ENCODE results near the gene TGFB2.

The TGFB2 gene

GRCh38 chr1:218392780-218393179 is 47.6 kb downstream of the TGFB2 start:
- DNase-seq (ENCODE audit: low spot score) = no peak

- no peak for DNase-seq (ENCODE audit: low spot score)
Observed at GRCh38 chr1:218394416-218394815, 49.3 kb downstream of the TGFB2 start.

- no peak for DNase-seq (ENCODE audit: low spot score)
Observed at GRCh38 chr1:218394989-218395388, 49.9 kb downstream of the TGFB2 start.

GRCh38 chr1:218395916-218396315 is 50.8 kb downstream of the TGFB2 start:
- DNase-seq (ENCODE audit: low spot score) = no peak

- no peak for DNase-seq (ENCODE audit: low spot score)
Observed at GRCh38 chr1:218397752-218398339, 52.7 kb downstream of the TGFB2 start.

GRCh38 chr1:218400624-218401023 is 55.5 kb downstream of the TGFB2 start:
- DNase-seq (ENCODE audit: low spot score) = no peak

GRCh38 chr1:218401441-218401997 is 56.4 kb downstream of the TGFB2 start:
- no peak for DNase-seq (ENCODE audit: low spot score)

GRCh38 chr1:218401998-218402785 is 57.1 kb downstream of the TGFB2 start:
- DNase-seq (ENCODE audit: low spot score) = no peak

- no peak for DNase-seq (ENCODE audit: low spot score)
Observed at GRCh38 chr1:218402786-218403120, 57.6 kb downstream of the TGFB2 start.

GRCh38 chr1:218403300-218403699 is 58.2 kb downstream of the TGFB2 start:
- no peak for DNase-seq (ENCODE audit: low spot score)

- no peak for DNase-seq (ENCODE audit: low spot score)
Observed at GRCh38 chr1:218407630-218408029, 62.5 kb downstream of the TGFB2 start.

GRCh38 chr1:218408135-218408534 is 63.0 kb downstream of the TGFB2 start:
- no peak for DNase-seq (ENCODE audit: low spot score)

GRCh38 chr1:218408942-218409341 is 63.8 kb downstream of the TGFB2 start:
- no peak for DNase-seq (ENCODE audit: low spot score)

GRCh38 chr1:218409946-218410510 is 64.9 kb downstream of the TGFB2 start:
- DNase-seq (ENCODE audit: low spot score) = no peak

- no peak for DNase-seq (ENCODE audit: low spot score)
Observed at GRCh38 chr1:218411101-218411500, 66.0 kb downstream of the TGFB2 start.

- DNase-seq (ENCODE audit: low spot score) = no peak
Observed at GRCh38 chr1:218412171-218412570, 67.0 kb downstream of the TGFB2 start.

GRCh38 chr1:218413179-218413578 is 68.0 kb downstream of the TGFB2 start:
- no peak for DNase-seq (ENCODE audit: low spot score)

GRCh38 chr1:218414060-218414728 is 69.1 kb downstream of the TGFB2 start:
- DNase-seq (ENCODE audit: low spot score) = no peak

- DNase-seq (ENCODE audit: low spot score) = no peak
Observed at GRCh38 chr1:218415726-218416125, 70.6 kb downstream of the TGFB2 start.

GRCh38 chr1:218421531-218421930 is 76.4 kb downstream of the TGFB2 start:
- DNase-seq (ENCODE audit: low spot score) = no peak

GRCh38 chr1:218424502-218424901 is 79.4 kb downstream of the TGFB2 start:
- DNase-seq (ENCODE audit: low spot score) = no peak

- peak; percentile 74 for DNase-seq (ENCODE audit: low spot score)
Observed at GRCh38 chr1:218425647-218426342, 80.7 kb downstream of the TGFB2 start.
